PC-3 (cell line): ENCODE data around the gene TMEM156. TPM values are rescaled to one million over a fixed set of nuclear protein-coding genes. Genes with fewer than 3 reads are reported as not detected.

Experiments
- ATAC-seq: fragments of 200-7000 bp; cut with Tn5 transposase; 2 replicates; pipeline ENCODE4 v1.9.1; 2020; ENCODE audit warnings: mild to moderate bottlenecking, moderate library complexity
- BruUV-seq: library from RNA; stranded (reverse); fragments of 400-500 nt; replicated peaks from 2 replicates; lab custom pipeline; 2021; lab: Mats Ljungman, UMichigan
- CTCF ChIA-PET: fragments of 300-600 bp; sonication (Branson Sonifier 250); formaldehyde crosslinking; loops from one replicate; lab custom pipeline; 2022; ENCODE audit warnings: antibody characterized with exemption; lab: Charles Lee
- POLR2A ChIA-PET: fragments of 300-600 bp; sonication (Branson Sonifier 250); formaldehyde crosslinking; loops from one replicate; lab custom pipeline; 2022; ENCODE audit warnings: antibody characterized with exemption; ENCODE audit not compliant: unreplicated experiment; lab: Charles Lee
- DNase-seq: peaks from one replicate; pipeline ENCODE4 v3.0.0-alpha.2; 2015
- H2AFZ ChIP-seq: fragments of 300-600 bp; sonication (generic); 2 replicates; pipeline ENCODE4 v1.6.0; 2016; ENCODE audit warnings: antibody characterized with exemption, low read length
- H3F3A ChIP-seq: fragments of 300-600 bp; sonication (generic); one replicate; pipeline ENCODE4 v1.6.0; 2017; ENCODE audit warnings: antibody characterized with exemption, low read length, control low read depth, mild to moderate bottlenecking; ENCODE audit not compliant: unreplicated experiment
- H3K27ac ChIP-seq: fragments of 300-600 bp; sonication (generic); 2 replicates; pipeline ENCODE4 v1.5.1; 2016; ENCODE audit warnings: mild to moderate bottlenecking, low read length
- H3K27me3 ChIP-seq: fragments of 300-600 bp; sonication (generic); 2 replicates; pipeline ENCODE4 v1.6.1; 2016; ENCODE audit warnings: low read length, mixed read lengths
- H3K36me3 ChIP-seq: fragments of 300-600 bp; sonication (generic); 2 replicates; pipeline ENCODE4 v1.6.1; 2016; ENCODE audit warnings: low read depth, mixed run types, low read length, mixed read lengths
- H3K4me1 ChIP-seq: fragments of 300-600 bp; sonication (generic); 2 replicates; pipeline ENCODE4 v1.5.1; 2016; ENCODE audit warnings: low read length; ENCODE audit not compliant: insufficient read depth
- H3K4me2 ChIP-seq: fragments of 300-600 bp; sonication (generic); 2 replicates; pipeline ENCODE4 v1.6.0; 2016; ENCODE audit warnings: low read length
- H3K4me3 ChIP-seq: fragments of 300-600 bp; sonication (generic); 2 replicates; pipeline ENCODE4 v1.5.1; 2016; ENCODE audit warnings: mild to moderate bottlenecking, low read length, mixed read lengths
- H3K79me2 ChIP-seq: fragments of 300-600 bp; sonication (generic); 2 replicates; pipeline ENCODE4 v1.6.1; 2017; ENCODE audit warnings: low read length, mixed read lengths
- H3K9ac ChIP-seq: fragments of 300-600 bp; sonication (generic); 2 replicates; pipeline ENCODE4 v1.6.0; 2016; ENCODE audit warnings: mild to moderate bottlenecking, low read length
- H3K9me2 ChIP-seq: fragments of 300-600 bp; sonication (generic); replicated peaks from 2 replicates; pipeline ENCODE4 v1.6.1; 2016; ENCODE audit warnings: mixed run types, low read length, mixed read lengths
- H3K9me3 ChIP-seq: fragments of 300-600 bp; sonication (generic); 2 replicates; pipeline ENCODE4 v1.6.1; 2016; ENCODE audit warnings: low read length, mixed read lengths
- H4K20me1 ChIP-seq: fragments of 300-600 bp; sonication (generic); 2 replicates; pipeline ENCODE4 v1.6.1; 2016; ENCODE audit warnings: low read length, mixed read lengths
- EZH2 ChIP-seq: fragments of 300-600 bp; sonication (generic); IDR thresholded peaks from one replicate; pipeline ENCODE4 v1.6.1; 2017; ENCODE audit warnings: antibody characterized with exemption, mild to moderate bottlenecking, low read length; ENCODE audit not compliant: unreplicated experiment
- EZH2phosphoT487 ChIP-seq: fragments of 300-600 bp; sonication (generic); IDR thresholded peaks from 2 replicates; pipeline ENCODE4 v1.6.1; 2018; ENCODE audit warnings: mild to moderate bottlenecking, antibody characterized with exemption, low read length, borderline replicate concordance
- intact Hi-C: fragments of 100-400 bp; cut with micrococcal nuclease; formaldehyde crosslinking; loops from 2 replicates; pipeline ENCODE4 v1.9.0; 2023
- total RNA-seq: library from RNA; depleted of rRNA; stranded (reverse); fragments of >200 nt; gene quantifications from 2 replicates; pipeline ENCODE4 v1.2.3, GENCODE V29; 2014
- TF ChIP-seq, protein P1 (sequence below): fragments of 300-600 bp; sonication (generic); conservative IDR thresholded peaks from 2 replicates; pipeline ENCODE4 v1.5.1; 2017; ENCODE audit warnings: antibody characterized with exemption, low read depth, mild to moderate bottlenecking, low read length

TMEM156 gene
- total RNA-seq, 1 experiment from 2014 or later, result 41.5 TPM

DNA sequence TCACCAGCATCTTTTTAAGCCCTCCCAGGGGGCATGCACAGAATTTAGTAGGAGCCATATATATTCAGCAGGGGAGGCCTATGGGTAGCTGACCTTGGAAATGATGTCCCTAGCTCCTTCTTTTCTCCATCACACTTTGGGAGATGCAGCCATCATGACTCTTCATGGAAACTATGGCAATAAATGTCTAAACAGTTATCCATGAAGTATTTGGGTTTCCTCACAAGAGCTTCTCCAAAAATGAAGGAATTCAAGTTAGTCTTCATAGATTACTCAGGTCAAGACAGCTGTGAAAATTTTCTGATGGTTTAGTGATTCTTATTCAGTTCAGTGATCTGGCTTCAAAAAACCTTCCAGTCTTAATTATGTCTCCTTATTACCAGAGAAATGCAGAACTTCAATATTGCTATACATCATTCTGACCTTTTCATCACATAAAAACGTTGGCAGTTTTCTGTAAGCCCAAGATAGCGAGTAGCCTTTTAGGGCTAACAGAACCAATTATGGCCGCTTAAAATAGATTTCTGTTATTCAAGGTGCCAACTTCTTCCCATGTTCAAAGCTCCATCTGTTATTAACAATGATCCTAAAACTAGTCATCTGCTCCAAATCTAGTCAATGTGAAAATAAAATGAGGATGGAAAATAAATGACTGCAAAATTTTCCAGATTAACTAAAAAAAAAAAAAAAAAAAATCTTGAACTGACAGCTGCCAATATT is 52.5 kb downstream of the TMEM156 start:
- ChIA-PET CTCF (no interaction called here), POLR2A (interaction anchor here (0.6 kb wide), 1 partner anchor 868 kb away, joined by 3 read pairs; no protein-coding TSS in a partner anchor)
- no peak overlapping the region for H3K27ac ChIP-seq
- H2AFZ ChIP-seq, result no peak overlapping the region
- ATAC-seq (no peak), DNase-seq (no peak)
- TF ChIP-seq, protein P1, sequence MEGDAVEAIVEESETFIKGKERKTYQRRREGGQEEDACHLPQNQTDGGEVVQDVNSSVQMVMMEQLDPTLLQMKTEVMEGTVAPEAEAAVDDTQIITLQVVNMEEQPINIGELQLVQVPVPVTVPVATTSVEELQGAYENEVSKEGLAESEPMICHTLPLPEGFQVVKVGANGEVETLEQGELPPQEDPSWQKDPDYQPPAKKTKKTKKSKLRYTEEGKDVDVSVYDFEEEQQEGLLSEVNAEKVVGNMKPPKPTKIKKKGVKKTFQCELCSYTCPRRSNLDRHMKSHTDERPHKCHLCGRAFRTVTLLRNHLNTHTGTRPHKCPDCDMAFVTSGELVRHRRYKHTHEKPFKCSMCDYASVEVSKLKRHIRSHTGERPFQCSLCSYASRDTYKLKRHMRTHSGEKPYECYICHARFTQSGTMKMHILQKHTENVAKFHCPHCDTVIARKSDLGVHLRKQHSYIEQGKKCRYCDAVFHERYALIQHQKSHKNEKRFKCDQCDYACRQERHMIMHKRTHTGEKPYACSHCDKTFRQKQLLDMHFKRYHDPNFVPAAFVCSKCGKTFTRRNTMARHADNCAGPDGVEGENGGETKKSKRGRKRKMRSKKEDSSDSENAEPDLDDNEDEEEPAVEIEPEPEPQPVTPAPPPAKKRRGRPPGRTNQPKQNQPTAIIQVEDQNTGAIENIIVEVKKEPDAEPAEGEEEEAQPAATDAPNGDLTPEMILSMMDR, result no peak
- H3K9me3 ChIP-seq, result no peaks in the 10 kb centered on the region
- no peaks in the 10 kb centered on the region for H3K4me1 ChIP-seq
- no peaks in the 10 kb centered on the region for H3K79me2 ChIP-seq
- H3K9ac ChIP-seq, result no peak overlapping the region
- intact Hi-C loops, result no loop called here
- no peaks in the 10 kb centered on the region for H3K27me3 ChIP-seq
- H3K9me2 ChIP-seq, result no peaks in the 10 kb centered on the region
- no peaks in the 10 kb centered on the region for H3F3A ChIP-seq
- peaks cover 13% of the 10 kb centered on the region; the same call in 1 of the 2 replicates for H3K36me3 ChIP-seq
- no TSS peak for BruUV-seq
- no peak overlapping the region for H3K4me2 ChIP-seq
- H3K4me3 ChIP-seq, result no peak overlapping the region
- H4K20me1 ChIP-seq, result no peaks in the 10 kb centered on the region

DNA sequence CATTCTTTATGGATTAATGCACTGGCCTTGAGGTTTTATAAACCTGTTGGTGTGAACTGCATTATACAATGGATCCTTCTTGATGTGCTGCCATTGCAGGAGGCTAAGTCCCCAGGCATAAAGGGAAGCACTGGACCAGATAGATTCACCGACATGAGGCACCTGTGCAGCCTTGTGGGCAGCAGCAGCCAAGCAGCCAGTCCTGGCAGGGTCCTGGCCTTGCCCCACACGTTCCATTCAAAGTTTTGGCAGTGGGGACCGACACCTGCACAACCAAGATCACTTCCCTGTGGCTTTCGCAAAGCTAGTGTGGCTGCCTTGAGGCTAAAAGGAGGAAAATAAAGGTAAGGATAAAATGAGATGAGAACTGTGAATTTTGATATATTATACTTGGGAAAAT is 53.1 kb downstream of the TMEM156 start:
- peaks cover 13% of the 10 kb centered on the region; the same call in 1 of the 2 replicates for H3K36me3 ChIP-seq
- no peak overlapping the region for H2AFZ ChIP-seq
- no peaks in the 10 kb centered on the region for H4K20me1 ChIP-seq
- intact Hi-C loops, result no loop called here
- TF ChIP-seq EZH2phosphoT487, result no peak
- TF ChIP-seq, protein P1, result no peak
- no peak for TF ChIP-seq EZH2
- ATAC-seq (no peak), DNase-seq (no peak)
- ChIA-PET POLR2A (no interaction called here), CTCF (no interaction called here)
- H3K4me1 ChIP-seq, result no peaks in the 10 kb centered on the region
- H3K4me2 ChIP-seq, result no peak overlapping the region
- H3K4me3 ChIP-seq, result no peak overlapping the region
- H3K9ac ChIP-seq, result no peak overlapping the region
- H3F3A ChIP-seq, result no peaks in the 10 kb centered on the region
- H3K27me3 ChIP-seq, result no peaks in the 10 kb centered on the region
- H3K79me2 ChIP-seq, result no peaks in the 10 kb centered on the region
- H3K9me3 ChIP-seq, result no peaks in the 10 kb centered on the region
- H3K27ac ChIP-seq, result no peak overlapping the region
- no peaks in the 10 kb centered on the region for H3K9me2 ChIP-seq
- no TSS peak for BruUV-seq

DNA sequence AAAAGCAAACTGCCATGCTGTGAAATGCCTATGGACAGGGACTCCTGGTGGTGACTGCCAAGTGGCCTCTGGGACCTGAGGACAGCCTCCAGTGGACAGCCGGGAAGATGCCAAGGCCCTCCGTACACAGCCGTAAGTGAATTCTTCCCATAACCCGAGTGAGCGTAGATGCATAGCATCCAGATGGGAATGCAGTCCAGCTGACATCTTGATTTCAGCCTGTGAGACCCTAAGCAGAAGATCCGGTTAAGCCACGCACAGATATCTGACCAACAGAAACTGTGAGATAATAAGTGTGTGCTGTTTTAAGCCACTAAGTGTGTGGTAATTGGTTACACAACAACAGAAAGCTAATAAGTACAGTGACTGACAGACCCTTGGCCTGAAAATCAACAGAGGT is 55.9 kb downstream of the TMEM156 start:
- no peak for DNase-seq
- CTCF ChIA-PET, result no interaction called here
- BruUV-seq, result no TSS peak
- TF ChIP-seq EZH2 (no peak), EZH2phosphoT487 (no peak)
- TF ChIP-seq, protein P1, result no peak
- Histone ChIP-seq H3K4me2 (no peak overlapping the region), H3K9me2 (no peaks in the 10 kb centered on the region), H3K36me3 (peaks cover 8% of the 10 kb centered on the region; the same call in 1 of the 2 replicates), H3K27ac (no peak overlapping the region), H3K4me1 (no peaks in the 10 kb centered on the region), H2AFZ (no peak overlapping the region), H3K9me3 (no peaks in the 10 kb centered on the region), H3K27me3 (no peaks in the 10 kb centered on the region), H3K4me3 (no peak overlapping the region), H3K79me2 (no peaks in the 10 kb centered on the region), H3K9ac (no peak overlapping the region), H3F3A (no peaks in the 10 kb centered on the region), H4K20me1 (no peaks in the 10 kb centered on the region)
- intact Hi-C loops, result no loop called here
- ATAC-seq, result no peak
- POLR2A ChIA-PET, result no interaction called here
